IMR-90 (cell line): ENCODE results near the gene RMND1. TPM values are rescaled to one million over a fixed set of nuclear protein-coding genes. Genes with fewer than 3 reads are reported as not detected.

Experiments
- ATAC-seq: fragments of 200-7000 bp; cut with Tn5 transposase; 2 replicates; pipeline ENCODE4 v1.9.1; 2020; ENCODE audit warnings: low read depth, mild to moderate bottlenecking, moderate library complexity
- BruUV-seq: library from RNA; stranded (reverse); fragments of 400-500 nt; replicated peaks from 2 replicates; lab custom pipeline; 2021; lab: Mats Ljungman, UMichigan
- CTCF ChIA-PET: fragments of 300-600 bp; formaldehyde crosslinking; extraction: SDS; loops from one replicate; lab custom pipeline; 2021; ENCODE audit warnings: antibody characterized with exemption; lab: Yijun Ruan, JAX
- POLR2A ChIA-PET: fragments of 300-600 bp; sonication (Branson Sonifier 250); formaldehyde crosslinking; loops from one replicate; lab custom pipeline; 2022; ENCODE audit warnings: antibody characterized with exemption; ENCODE audit not compliant: unreplicated experiment; lab: Charles Lee
- DNase-seq: peaks from one replicate; pipeline ENCODE4 v3.0.0; 2013
- H2AFZ ChIP-seq: replicated peaks from 2 replicates; pipeline ENCODE3; 2013; ENCODE audit warnings: low read length, mild to moderate bottlenecking; ENCODE audit not compliant: poor library complexity
- H2AK5ac ChIP-seq: 2 replicates; pipeline ENCODE4 v1.6.1; 2013; ENCODE audit warnings: low read depth, low read length, inconsistent platforms
- H2AK9ac ChIP-seq: replicated peaks from 2 replicates; pipeline ENCODE3; 2013; ENCODE audit warnings: mild to moderate bottlenecking, low read depth, low read length, moderate library complexity; ENCODE audit not compliant: poor library complexity
- H2BK120ac ChIP-seq: 2 replicates; pipeline ENCODE4 v1.6.1; 2013; ENCODE audit warnings: low read depth, low read length, inconsistent platforms
- H2BK15ac ChIP-seq: 3 replicates; pipeline ENCODE4 v1.6.1; 2013; ENCODE audit warnings: low read depth, low read length, inconsistent platforms
- H2BK20ac ChIP-seq: 2 replicates; pipeline ENCODE4 v1.6.1; 2013; ENCODE audit warnings: low read depth, mild to moderate bottlenecking, inconsistent platforms, low read length, moderate library complexity
- H2BK5ac ChIP-seq: 2 replicates; pipeline ENCODE4 v1.6.1; 2013; ENCODE audit warnings: mild to moderate bottlenecking, low read depth, low read length, inconsistent platforms; ENCODE audit not compliant: poor library complexity, severe bottlenecking
- H3K14ac ChIP-seq: replicated peaks from 2 replicates; pipeline ENCODE4 v1.6.1; 2013; ENCODE audit warnings: low read depth, low read length, inconsistent platforms
- H3K18ac ChIP-seq: 2 replicates; pipeline ENCODE4 v1.6.1; 2013; ENCODE audit warnings: low read depth, low read length, control low read depth
- H3K23ac ChIP-seq: 2 replicates; pipeline ENCODE4 v1.6.1; 2013; ENCODE audit warnings: low read depth, low read length, inconsistent platforms
- H3K27ac ChIP-seq: 2 replicates; pipeline ENCODE4 v1.5.1; 2013; ENCODE audit warnings: mild to moderate bottlenecking, control low read depth, low read length; ENCODE audit not compliant: insufficient read depth
- H3K27me3 ChIP-seq: 2 replicates; pipeline ENCODE4 v1.6.1; 2013; ENCODE audit warnings: low read length; ENCODE audit not compliant: control insufficient read depth, insufficient read depth
- H3K36me3 ChIP-seq: 2 replicates; pipeline ENCODE4 v1.6.1; 2013; ENCODE audit warnings: low read length, mixed read lengths; ENCODE audit not compliant: control insufficient read depth, insufficient read depth
- H3K4ac ChIP-seq: 2 replicates; pipeline ENCODE4 v1.6.1; 2013; ENCODE audit warnings: low read depth, low read length, inconsistent platforms
- H3K4me1 ChIP-seq: 2 replicates; pipeline ENCODE4 v1.6.1; 2013; ENCODE audit warnings: low read length, mixed read lengths; ENCODE audit not compliant: control insufficient read depth, insufficient read depth
- H3K4me2 ChIP-seq: 2 replicates; pipeline ENCODE4 v1.6.1; 2013; ENCODE audit warnings: low read depth, mild to moderate bottlenecking, control low read depth, low read length, moderate library complexity
- H3K4me3 ChIP-seq: 2 replicates; pipeline ENCODE4 v1.5.1; 2013; ENCODE audit warnings: low read depth, mild to moderate bottlenecking, control low read depth, low read length, moderate library complexity; ENCODE audit not compliant: insufficient read depth
- H3K56ac ChIP-seq: 2 replicates; pipeline ENCODE4 v1.6.1; 2013; ENCODE audit warnings: low read length, inconsistent platforms; ENCODE audit not compliant: insufficient read depth; ENCODE audit errors: extremely low read depth
- H3K79me1 ChIP-seq, 2 experiments: 2 replicates each; pipeline ENCODE4 v1.6.1; 2013; ENCODE audit warnings: low read length in 2 of 2, inconsistent platforms in 1 of 2, low read depth in 1 of 2
- H3K9ac ChIP-seq: 2 replicates; pipeline ENCODE4 v1.6.1; 2013; ENCODE audit warnings: low read depth, low read length, control low read depth
- H3K9me1 ChIP-seq: 2 replicates; pipeline ENCODE4 v1.6.1; 2013; ENCODE audit warnings: low read length, inconsistent platforms; ENCODE audit not compliant: insufficient read depth
- H3K9me3 ChIP-seq: 2 replicates; pipeline ENCODE4 v1.6.1; 2013; ENCODE audit warnings: low read length; ENCODE audit not compliant: control insufficient read depth, insufficient read depth
- H4K20me1 ChIP-seq: 2 replicates; pipeline ENCODE4 v1.6.1; 2013; ENCODE audit warnings: low read length, inconsistent platforms; ENCODE audit not compliant: insufficient read depth
- H4K5ac ChIP-seq: 2 replicates; pipeline ENCODE4 v1.6.1; 2013; ENCODE audit warnings: mild to moderate bottlenecking, low read depth, low read length, control low read depth
- H4K8ac ChIP-seq, 2 experiments: 2 replicates each; pipeline ENCODE4 v1.6.1; 2013; ENCODE audit warnings: low read depth in 2 of 2, low read length in 2 of 2, control low read depth in 1 of 2, inconsistent platforms in 1 of 2
- H4K91ac ChIP-seq: 2 replicates; pipeline ENCODE4 v1.6.1; 2013; ENCODE audit warnings: low read depth, low read length, inconsistent platforms; ENCODE audit not compliant: insufficient read depth
- BHLHE40 ChIP-seq: fragments of 150-350 bp; IDR thresholded peaks from 2 replicates; pipeline ENCODE4 v1.6.1; 2016; ENCODE audit warnings: mild to moderate bottlenecking, low read depth, low read length
- CEBPB ChIP-seq: IDR thresholded peaks from 2 replicates; pipeline ENCODE4 v1.6.1; 2012; ENCODE audit warnings: low read depth, low read length, improper control_type of control experiment
- CHD1 ChIP-seq: IDR thresholded peaks from 2 replicates; pipeline ENCODE4 v1.6.1; 2012; ENCODE audit warnings: low read depth, low read length, improper control_type of control experiment
- ELK1 ChIP-seq: fragments of 150-350 bp; IDR thresholded peaks from 2 replicates; pipeline ENCODE4 v1.6.1; 2016; ENCODE audit warnings: low read depth, mild to moderate bottlenecking, low read length, moderate library complexity, borderline replicate concordance
- MAFK ChIP-seq: IDR thresholded peaks from 2 replicates; pipeline ENCODE4 v1.6.1; 2012; ENCODE audit warnings: low read depth, low read length, improper control_type of control experiment
- MAZ ChIP-seq: IDR thresholded peaks from 2 replicates; pipeline ENCODE4 v1.6.1; 2012; ENCODE audit warnings: low read depth, mild to moderate bottlenecking, low read length, improper control_type of control experiment, moderate library complexity, borderline replicate concordance
- MXI1 ChIP-seq: IDR thresholded peaks from 2 replicates; pipeline ENCODE4 v1.6.1; 2012; ENCODE audit warnings: low read depth, mild to moderate bottlenecking, low read length, moderate library complexity, borderline replicate concordance
- NFE2L2 ChIP-seq: fragments of 150-350 bp; IDR thresholded peaks from 2 replicates; pipeline ENCODE4 v1.6.1; 2016; ENCODE audit warnings: low read depth, mild to moderate bottlenecking, low read length
- POLR2A ChIP-seq: IDR thresholded peaks from 2 replicates; pipeline ENCODE4 v1.6.1; 2012; ENCODE audit warnings: mild to moderate bottlenecking, low read depth, low read length
- RAD21 ChIP-seq: IDR thresholded peaks from 2 replicates; pipeline ENCODE4 v1.6.1; 2012; ENCODE audit warnings: low read length, improper control_type of control experiment
- RCOR1 ChIP-seq: IDR thresholded peaks from 2 replicates; pipeline ENCODE4 v1.6.1; 2012; ENCODE audit warnings: mild to moderate bottlenecking, low read length, improper control_type of control experiment; ENCODE audit not compliant: insufficient replicate concordance
- RFX5 ChIP-seq: IDR thresholded peaks from 2 replicates; pipeline ENCODE4 v1.8.0; 2012; ENCODE audit warnings: low read depth, mild to moderate bottlenecking, low read length, moderate library complexity
- SMC3 ChIP-seq: fragments of 150-350 bp; IDR thresholded peaks from 2 replicates; pipeline ENCODE4 v1.6.1; 2016; ENCODE audit warnings: low read depth, mild to moderate bottlenecking, antibody characterized with exemption, low read length, moderate library complexity
- WGBS, 2 experiments: methylation state at CpG; one replicate each; pipeline versions ENCODE4 v1.1.5 to v1.1.7; 2013; ENCODE audit warnings: missing lambda C conversion rate in 2 of 2; ENCODE audit not compliant: insufficient read length in 1 of 2; ENCODE audit errors: extremely low coverage in 2 of 2; 5-methylcytosine and 5-hydroxymethylcytosine counted together
- dilution Hi-C: fragments of 300-500 bp; cut with HindIII; formaldehyde crosslinking; loops from one replicate; pipeline ENCODE4 v1.14.3; 2018; ENCODE audit warnings: low sequenced_read_pairs; ENCODE audit not compliant: unreplicated experiment
- in situ Hi-C: fragments of 300-500 bp; cut with MboI; formaldehyde crosslinking; loops from 3 replicates; pipeline ENCODE4 v1.14.3; 2019; ENCODE audit warnings: low sequenced_read_pairs, inconsistent platforms, mixed read lengths
- intact Hi-C: fragments of 100-400 bp; cut with micrococcal nuclease; formaldehyde crosslinking; loops from 2 replicates; pipeline ENCODE4 v1.10.0; 2022
- polyA plus RNA-seq, 3 experiments: library from polyadenylated mRNA; depleted of rRNA; stranded (reverse); fragments of >200 nt; gene quantifications; 2 replicates each; pipeline ENCODE4 v1.2.3, GENCODE V29; 2012; ENCODE audit warnings: low replicate concordance in 1 of 3
- total RNA-seq: library from RNA; depleted of rRNA; stranded (reverse); fragments of >200 nt; gene quantifications from 2 replicates; pipeline ENCODE4 v1.2.3, GENCODE V29; 2012
- TF ChIP-seq, protein P1 (sequence below): fragments of 150-350 bp; IDR thresholded peaks from 2 replicates; pipeline ENCODE4 v1.6.1; 2017; ENCODE audit warnings: mild to moderate bottlenecking, antibody characterized with exemption, low read length, low read depth

Gene RMND1
- total and polyA plus RNA-seq, 2 of the 4 experiments (the other 2 are of a cell fraction) = 13.1 to 24.6 TPM

GRCh38 chr6:151379933-151380847 lies 71.7 kb downstream of the RMND1 start:
- DNase-seq (no peak), ATAC-seq (no peak)
- POLR2A ChIA-PET = no interaction called here
- Histone ChIP-seq H3K9me1 (peaks cover 5% of the 10 kb centered on the region), H3K23ac (no peak overlapping the region), H4K91ac (no peak overlapping the region), H2AK9ac (no peak overlapping the region), H2BK20ac (no peak overlapping the region), H3K4me3 (no peak overlapping the region), H2BK120ac (no peak overlapping the region), H2AK5ac (no peak overlapping the region), H3K9me3 (no peaks in the 10 kb centered on the region), H3K4ac (no peak overlapping the region), H2BK15ac (no peak overlapping the region), H4K8ac (no peak overlapping the region), H4K5ac (no peak overlapping the region), H2AFZ (no peak overlapping the region), H4K20me1 (peaks cover 12% of the 10 kb centered on the region), H3K14ac (no peak overlapping the region), H3K4me1 (no peaks in the 10 kb centered on the region; the same call in 1 of the 2 replicates), H3K79me1 (peaks cover 51 to 68% of the 10 kb centered on the region in 2 experiments), H3K9ac (no peak overlapping the region), H3K36me3 (no peaks in the 10 kb centered on the region), H2BK5ac (no peak overlapping the region), H3K4me2 (no peak overlapping the region), H3K56ac (no peak overlapping the region), H3K18ac (no peak overlapping the region), H3K27ac (no peak overlapping the region), H3K27me3 (no peaks in the 10 kb centered on the region)
- 94% methylated on average over 8 of the region's 14 CpGs; no CpG with 5 or more reads in 1 of the 2 experiments for WGBS, 2 experiments
- dilution Hi-C loops = no loop called here
- in situ Hi-C loops = no loop called here
- intact Hi-C loops = no loop called here
- CTCF ChIA-PET = interaction anchor here (0.6 kb wide), 1 partner anchor 45 kb away, joined by 3 read pairs; no protein-coding TSS in a partner anchor
- no TSS peak for BruUV-seq
- TF ChIP-seq BHLHE40 (no peak), MAZ (no peak), MAFK (no peak), ELK1 (no peak), NFE2L2 (no peak), POLR2A (no peak), CHD1 (no peak), RFX5 (no peak), RAD21 (no peak), RCOR1 (no peak), MXI1 (no peak), SMC3 (no peak), CEBPB (no peak)
- TF ChIP-seq, protein P1, sequence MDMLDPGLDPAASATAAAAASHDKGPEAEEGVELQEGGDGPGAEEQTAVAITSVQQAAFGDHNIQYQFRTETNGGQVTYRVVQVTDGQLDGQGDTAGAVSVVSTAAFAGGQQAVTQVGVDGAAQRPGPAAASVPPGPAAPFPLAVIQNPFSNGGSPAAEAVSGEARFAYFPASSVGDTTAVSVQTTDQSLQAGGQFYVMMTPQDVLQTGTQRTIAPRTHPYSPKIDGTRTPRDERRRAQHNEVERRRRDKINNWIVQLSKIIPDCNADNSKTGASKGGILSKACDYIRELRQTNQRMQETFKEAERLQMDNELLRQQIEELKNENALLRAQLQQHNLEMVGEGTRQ = no peak
